Neural progenitor cell (in vitro differentiated cells): Measurements from ENCODE around the gene ADAMTS19. TPM values are rescaled to one million over a fixed set of nuclear protein-coding genes. Genes with fewer than 3 reads are reported as not detected.

Experiments
- DNase-seq: peaks from one replicate; pipeline ENCODE4 v3.0.0-alpha.2; 2016; ENCODE audit warnings: low spot score
- H2AFZ ChIP-seq: fragments of 200-600 bp; sonication (generic); replicated peaks from 2 replicates; pipeline ENCODE4 v1.6.1; 2016; ENCODE audit warnings: antibody characterized with exemption
- H3F3A ChIP-seq: fragments of 200-600 bp; sonication (generic); 2 replicates; pipeline ENCODE4 v1.6.1; 2016; ENCODE audit warnings: antibody characterized with exemption, low read depth
- H3K27ac ChIP-seq: fragments of 200-600 bp; sonication (generic); 2 replicates; pipeline ENCODE4 v1.5.1; 2016; ENCODE audit warnings: mild to moderate bottlenecking
- H3K27me3 ChIP-seq: fragments of 200-600 bp; sonication (generic); 2 replicates; pipeline ENCODE4 v1.6.1; 2016; ENCODE audit warnings: mild to moderate bottlenecking, moderate library complexity
- H3K36me3 ChIP-seq: fragments of 200-600 bp; sonication (generic); 2 replicates; pipeline ENCODE4 v1.5.1; 2016
- H3K4me1 ChIP-seq: fragments of 200-600 bp; sonication (generic); 2 replicates; pipeline ENCODE4 v1.6.1; 2016; ENCODE audit warnings: mixed run types
- H3K4me2 ChIP-seq: fragments of 200-600 bp; sonication (generic); 2 replicates; pipeline ENCODE4 v1.6.1; 2016
- H3K4me3 ChIP-seq: fragments of 200-600 bp; sonication (generic); 2 replicates; pipeline ENCODE4 v1.5.1; 2016
- H3K79me2 ChIP-seq: fragments of 200-600 bp; sonication (generic); 2 replicates; pipeline ENCODE4 v1.6.1; 2016; ENCODE audit warnings: low read depth
- H3K9ac ChIP-seq: fragments of 200-600 bp; sonication (generic); 2 replicates; pipeline ENCODE4 v1.6.1; 2016
- H3K9me3 ChIP-seq: fragments of 200-600 bp; sonication (generic); 2 replicates; pipeline ENCODE4 v1.5.1; 2016; ENCODE audit warnings: low read depth
- H4K20me1 ChIP-seq: fragments of 200-600 bp; sonication (generic); 2 replicates; pipeline ENCODE4 v1.6.1; 2016; ENCODE audit warnings: low read depth
- H3K27ac Mint-ChIP-seq: 3 replicates; pipeline ENCODE4 v1.8.0; 2021; ENCODE audit warnings: mixed read lengths
- H3K27me3 Mint-ChIP-seq: 2 replicates; pipeline ENCODE4 v1.8.0; 2022; ENCODE audit warnings: low read depth, mild to moderate bottlenecking, inconsistent platforms, moderate library complexity, mixed read lengths; ENCODE audit not compliant: insufficient read depth
- H3K36me3 Mint-ChIP-seq: 3 replicates; pipeline ENCODE4 v1.8.0; 2021; ENCODE audit warnings: mixed read lengths
- H3K4me1 Mint-ChIP-seq: 3 replicates; pipeline ENCODE4 v1.8.0; 2021; ENCODE audit warnings: mixed read lengths
- H3K4me3 Mint-ChIP-seq: 3 replicates; pipeline ENCODE4 v1.8.0; 2021; ENCODE audit warnings: mild to moderate bottlenecking, moderate library complexity, mixed read lengths
- H3K9me3 Mint-ChIP-seq: 3 replicates; pipeline ENCODE4 v1.8.0; 2020; ENCODE audit warnings: mixed read lengths
- EZH2 ChIP-seq: fragments of 200-600 bp; sonication (generic); IDR thresholded peaks from 2 replicates; pipeline ENCODE4 v1.6.1; 2017; ENCODE audit warnings: antibody characterized with exemption, mild to moderate bottlenecking, moderate library complexity
- EZH2phosphoT487 ChIP-seq: fragments of 200-600 bp; sonication (generic); IDR thresholded peaks from 2 replicates; pipeline ENCODE4 v1.6.1; 2017; ENCODE audit warnings: antibody characterized with exemption
- total RNA-seq: library from RNA; depleted of rRNA; stranded (reverse); fragments of >200 nt; gene quantifications from 2 replicates; pipeline ENCODE4 v1.2.3, GENCODE V29; 2015; ENCODE audit warnings: low replicate concordance
- TF ChIP-seq, protein P1 (sequence below): fragments of 200-600 bp; sonication (generic); IDR thresholded peaks from 2 replicates; pipeline ENCODE4 v1.5.1; 2017; ENCODE audit warnings: antibody characterized with exemption, mild to moderate bottlenecking

ADAMTS19 gene
- total RNA-seq, 1 donor from 2014 or later: 23.3 TPM

DNA sequence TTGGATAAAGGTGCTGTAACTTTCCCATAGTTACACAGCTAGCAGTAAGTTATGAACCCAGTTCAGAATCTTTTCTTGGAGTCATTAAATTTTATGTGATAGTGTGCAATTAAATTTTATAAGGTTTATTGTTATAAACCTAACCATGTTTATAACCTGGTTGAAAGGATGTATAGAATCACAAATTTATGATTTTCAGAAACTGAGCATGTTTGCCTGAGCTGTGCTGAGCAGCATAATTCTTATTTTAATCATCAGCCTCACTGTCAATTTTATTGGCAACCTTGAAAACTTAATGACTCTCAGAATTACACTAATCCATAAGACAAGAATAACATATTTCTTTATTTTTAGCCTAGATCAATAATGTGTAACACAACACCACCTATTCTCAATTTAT, 46.9 kb downstream of the ADAMTS19 start:
- Histone ChIP-seq H3F3A (no peaks in the 10 kb centered on the region), H3K79me2 (no peaks in the 10 kb centered on the region), H3K36me3 (no peaks in the 10 kb centered on the region), H3K27me3 (no peaks in the 10 kb centered on the region), H3K9me3 (no peaks in the 10 kb centered on the region), H3K9ac (no peak overlapping the region), H2AFZ (no peak overlapping the region), H3K4me3 (no peak overlapping the region), H3K4me1 (no peaks in the 10 kb centered on the region), H3K27ac (no peak overlapping the region), H4K20me1 (no peaks in the 10 kb centered on the region), H3K4me2 (no peak overlapping the region)
- H3K36me3 Mint-ChIP-seq: no peaks in the 10 kb centered on the region
- no peak for DNase-seq
- no peaks in the 10 kb centered on the region for H3K9me3 Mint-ChIP-seq
- H3K4me3 Mint-ChIP-seq: no peak overlapping the region
- TF ChIP-seq, protein P1, sequence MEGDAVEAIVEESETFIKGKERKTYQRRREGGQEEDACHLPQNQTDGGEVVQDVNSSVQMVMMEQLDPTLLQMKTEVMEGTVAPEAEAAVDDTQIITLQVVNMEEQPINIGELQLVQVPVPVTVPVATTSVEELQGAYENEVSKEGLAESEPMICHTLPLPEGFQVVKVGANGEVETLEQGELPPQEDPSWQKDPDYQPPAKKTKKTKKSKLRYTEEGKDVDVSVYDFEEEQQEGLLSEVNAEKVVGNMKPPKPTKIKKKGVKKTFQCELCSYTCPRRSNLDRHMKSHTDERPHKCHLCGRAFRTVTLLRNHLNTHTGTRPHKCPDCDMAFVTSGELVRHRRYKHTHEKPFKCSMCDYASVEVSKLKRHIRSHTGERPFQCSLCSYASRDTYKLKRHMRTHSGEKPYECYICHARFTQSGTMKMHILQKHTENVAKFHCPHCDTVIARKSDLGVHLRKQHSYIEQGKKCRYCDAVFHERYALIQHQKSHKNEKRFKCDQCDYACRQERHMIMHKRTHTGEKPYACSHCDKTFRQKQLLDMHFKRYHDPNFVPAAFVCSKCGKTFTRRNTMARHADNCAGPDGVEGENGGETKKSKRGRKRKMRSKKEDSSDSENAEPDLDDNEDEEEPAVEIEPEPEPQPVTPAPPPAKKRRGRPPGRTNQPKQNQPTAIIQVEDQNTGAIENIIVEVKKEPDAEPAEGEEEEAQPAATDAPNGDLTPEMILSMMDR: no peak
- no peak for TF ChIP-seq EZH2phosphoT487
- TF ChIP-seq EZH2: no peak
- no peaks in the 10 kb centered on the region for H3K4me1 Mint-ChIP-seq
- no peak overlapping the region for H3K27ac Mint-ChIP-seq
- H3K27me3 Mint-ChIP-seq: no peaks in the 10 kb centered on the region

DNA sequence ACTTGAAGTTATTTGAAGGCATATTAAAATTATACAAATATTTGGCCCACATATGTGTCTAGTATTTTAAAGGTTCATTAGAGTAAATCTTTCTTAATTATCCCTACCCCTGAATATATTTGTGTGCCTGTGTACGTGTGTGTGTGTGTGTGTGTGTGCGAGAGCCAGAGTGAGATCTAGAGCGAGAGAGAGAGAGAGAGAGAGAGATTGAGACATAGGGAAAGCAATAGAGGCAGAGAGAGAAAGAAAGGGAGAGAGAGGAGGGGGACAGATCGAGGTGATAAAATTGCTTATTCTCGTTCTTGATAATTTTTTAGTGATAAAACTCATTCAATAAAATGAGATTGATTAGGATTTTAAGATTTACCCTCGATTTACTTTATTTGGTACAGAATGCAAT, 47.4 kb downstream of the ADAMTS19 start:
- no peaks in the 10 kb centered on the region for H3K27me3 ChIP-seq
- Mint-ChIP-seq H3K4me3 (no peak overlapping the region), H3K27me3 (no peaks in the 10 kb centered on the region), H3K4me1 (no peaks in the 10 kb centered on the region), H3K36me3 (no peaks in the 10 kb centered on the region), H3K9me3 (no peaks in the 10 kb centered on the region), H3K27ac (no peak overlapping the region)
- no peak overlapping the region for H3K4me3 ChIP-seq
- no peaks in the 10 kb centered on the region for H3K9me3 ChIP-seq
- H3K9ac ChIP-seq: no peak overlapping the region
- no peak overlapping the region for H3K4me2 ChIP-seq
- H3K4me1 ChIP-seq: no peaks in the 10 kb centered on the region
- no peak overlapping the region for H2AFZ ChIP-seq
- H3F3A ChIP-seq: no peaks in the 10 kb centered on the region
- no peak overlapping the region for H3K27ac ChIP-seq
- no peaks in the 10 kb centered on the region for H3K79me2 ChIP-seq
- no peak for DNase-seq
- TF ChIP-seq EZH2phosphoT487 (no peak), EZH2 (no peak)
- TF ChIP-seq, protein P1: no peak
- no peaks in the 10 kb centered on the region for H3K36me3 ChIP-seq
- no peaks in the 10 kb centered on the region for H4K20me1 ChIP-seq

DNA sequence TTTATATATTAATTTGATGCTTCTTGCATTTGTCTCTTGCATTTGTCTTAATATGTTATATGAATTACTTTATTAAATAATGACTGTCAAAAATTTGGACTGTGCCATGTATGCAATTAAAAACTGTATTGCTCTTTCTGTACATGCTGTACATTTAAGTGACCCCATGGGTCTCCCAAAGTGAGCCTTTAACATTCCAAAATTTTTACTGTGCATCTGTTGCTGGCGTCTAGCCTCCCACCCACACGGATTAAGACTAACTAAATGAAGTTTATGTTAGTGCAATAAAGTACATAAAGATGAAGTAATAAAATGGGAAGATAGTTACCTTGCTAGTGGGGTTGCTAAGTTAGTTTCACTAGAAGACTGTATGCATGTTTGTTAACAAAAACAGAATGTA, 48.5 kb downstream of the ADAMTS19 start:
- H2AFZ ChIP-seq: no peak overlapping the region
- H3K4me3 Mint-ChIP-seq: no peak overlapping the region
- H3K9me3 Mint-ChIP-seq: no peaks in the 10 kb centered on the region
- H3F3A ChIP-seq: no peaks in the 10 kb centered on the region
- no peaks in the 10 kb centered on the region for H4K20me1 ChIP-seq
- H3K27me3 ChIP-seq: no peaks in the 10 kb centered on the region
- TF ChIP-seq, protein P1: no peak
- TF ChIP-seq EZH2phosphoT487: no peak
- TF ChIP-seq EZH2: no peak
- no peaks in the 10 kb centered on the region for H3K27me3 Mint-ChIP-seq
- no peaks in the 10 kb centered on the region for H3K4me1 Mint-ChIP-seq
- H3K27ac Mint-ChIP-seq: no peak overlapping the region
- H3K4me2 ChIP-seq: no peak overlapping the region
- no peak overlapping the region for H3K4me3 ChIP-seq
- H3K4me1 ChIP-seq: no peaks in the 10 kb centered on the region
- no peak overlapping the region for H3K9ac ChIP-seq
- no peaks in the 10 kb centered on the region for H3K36me3 ChIP-seq
- H3K79me2 ChIP-seq: no peaks in the 10 kb centered on the region
- no peak for DNase-seq
- H3K9me3 ChIP-seq: no peaks in the 10 kb centered on the region
- H3K27ac ChIP-seq: no peak overlapping the region
- H3K36me3 Mint-ChIP-seq: no peaks in the 10 kb centered on the region
